ENCODE results near the gene IL34. TPM values are rescaled to one million over a fixed set of nuclear protein-coding genes. Genes with fewer than 3 reads are reported as not detected.
A peak's percentile ranks its signal among the peaks of the same experiment; 100 is the strongest.

Gene IL34
- total and polyA plus RNA-seq, 2 of the 8 experiments (the other 6 are each of a cell fraction or from before 2014, with no cell fraction given): 4.6 to 5.6 TPM

- TF ChIP-seq GTF2F1 (IDR thresholded peaks at IDR 0.05; ENCODE audit: borderline replicate concordance, low read depth, low read length): no peak
- TF ChIP-seq BACH1 (IDR thresholded peaks at IDR 0.05; ENCODE audit: low read length): peak; percentile 74
- TF ChIP-seq KDM4A (IDR thresholded peaks at IDR 0.05; ENCODE audit: low read depth, low read length, severe bottlenecking): peak; percentile 29
- no peak for TF ChIP-seq CREB1 (IDR thresholded peaks at IDR 0.05)
- peak; percentile 56; the same call in 1 of the 2 replicates for TF ChIP-seq GABPA (IDR thresholded peaks at IDR 0.05; ENCODE audit: borderline replicate concordance, insufficient read depth, low read length)
- TF ChIP-seq RAD21 (IDR thresholded peaks at IDR 0.05 in 1 of 2, conservative IDR thresholded peaks at IDR 0.05 in 1 of 2; ENCODE audit: low read depth in 2 of 2, low read length in 2 of 2): peak; percentile 47 to 82
- TF ChIP-seq NANOG (IDR thresholded peaks at IDR 0.05; ENCODE audit: insufficient read depth, low read depth, low read length, poor library complexity, severe bottlenecking): no peak
- TF ChIP-seq TEAD4 (IDR thresholded peaks at IDR 0.05; ENCODE audit: low read depth, low read length): no peak
Measured at GRCh38 chr16:70679671-70680494, 33.5 kb downstream of the IL34 start (continued).

Measured in H1 (cell line).